ENCODE results near the gene CACNG7.

CACNG7 gene

DNA sequence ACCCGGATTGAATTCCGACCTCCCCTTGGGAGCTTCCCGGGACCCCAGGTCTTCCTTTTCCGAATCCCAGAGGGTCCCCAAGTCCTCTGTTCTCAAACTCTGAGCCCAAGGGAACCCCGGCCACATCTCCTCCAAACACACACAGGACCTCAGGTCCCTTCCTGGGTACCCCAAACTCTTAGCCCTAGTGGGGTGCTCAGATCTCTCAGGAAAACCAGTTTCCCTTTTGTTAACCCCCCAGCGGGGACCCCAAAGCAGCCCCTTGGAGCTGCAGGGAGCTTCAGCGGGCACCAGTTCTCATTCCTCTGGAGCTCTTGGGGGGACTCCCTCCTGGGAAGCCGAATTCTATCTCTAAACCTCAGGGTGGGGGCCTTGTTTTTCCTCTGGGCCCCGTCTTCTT lies 83.1 kb downstream of the CACNG7 start:
- no peak for DNase-seq (ENCODE audit: low read depth)
- TF ChIP-seq, protein P1, sequence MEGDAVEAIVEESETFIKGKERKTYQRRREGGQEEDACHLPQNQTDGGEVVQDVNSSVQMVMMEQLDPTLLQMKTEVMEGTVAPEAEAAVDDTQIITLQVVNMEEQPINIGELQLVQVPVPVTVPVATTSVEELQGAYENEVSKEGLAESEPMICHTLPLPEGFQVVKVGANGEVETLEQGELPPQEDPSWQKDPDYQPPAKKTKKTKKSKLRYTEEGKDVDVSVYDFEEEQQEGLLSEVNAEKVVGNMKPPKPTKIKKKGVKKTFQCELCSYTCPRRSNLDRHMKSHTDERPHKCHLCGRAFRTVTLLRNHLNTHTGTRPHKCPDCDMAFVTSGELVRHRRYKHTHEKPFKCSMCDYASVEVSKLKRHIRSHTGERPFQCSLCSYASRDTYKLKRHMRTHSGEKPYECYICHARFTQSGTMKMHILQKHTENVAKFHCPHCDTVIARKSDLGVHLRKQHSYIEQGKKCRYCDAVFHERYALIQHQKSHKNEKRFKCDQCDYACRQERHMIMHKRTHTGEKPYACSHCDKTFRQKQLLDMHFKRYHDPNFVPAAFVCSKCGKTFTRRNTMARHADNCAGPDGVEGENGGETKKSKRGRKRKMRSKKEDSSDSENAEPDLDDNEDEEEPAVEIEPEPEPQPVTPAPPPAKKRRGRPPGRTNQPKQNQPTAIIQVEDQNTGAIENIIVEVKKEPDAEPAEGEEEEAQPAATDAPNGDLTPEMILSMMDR (conservative IDR thresholded peaks at IDR 0.05; ENCODE audit: low read depth, low read length): no peak
- no peak overlapping the region for H3K4me3 ChIP-seq (ENCODE audit: low read length)

GRCh38 chr19:53992815-53993214 lies 83.7 kb downstream of the CACNG7 start:
- DNase-seq (ENCODE audit: low read depth): no peak
- TF ChIP-seq, protein P1 (conservative IDR thresholded peaks at IDR 0.05; ENCODE audit: low read depth, low read length): no peak
- no peak overlapping the region for H3K4me3 ChIP-seq (ENCODE audit: low read length)

DNA sequence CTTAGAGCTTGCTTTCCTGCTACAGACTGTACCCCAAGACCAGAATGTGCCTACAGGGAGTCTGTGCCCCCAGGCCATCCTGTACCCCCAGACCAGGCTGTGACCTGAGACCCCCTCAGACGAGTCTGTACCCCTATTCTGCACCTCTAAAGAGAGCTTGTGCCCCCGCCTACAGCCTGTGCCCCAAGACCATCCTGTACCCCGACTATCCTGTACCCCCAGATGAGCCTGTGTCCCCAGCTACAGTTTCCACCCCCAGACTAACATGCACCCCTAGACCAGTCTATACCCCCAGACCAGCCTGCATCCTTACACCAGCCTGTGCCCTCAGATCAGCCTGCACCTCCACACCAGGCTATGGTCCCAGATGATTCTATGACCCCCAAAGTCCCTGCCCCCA lies 84.4 kb downstream of the CACNG7 start:
- TF ChIP-seq, protein P1 (conservative IDR thresholded peaks at IDR 0.05; ENCODE audit: low read depth, low read length): no peak
- no peak for DNase-seq (ENCODE audit: low read depth)
- H3K4me3 ChIP-seq (ENCODE audit: low read length): no peak overlapping the region

Measured in retinal pigment epithelial cell (primary cell).